A673 (cell line): ENCODE data around the gene FBXW12. TPM values are rescaled to one million over a fixed set of nuclear protein-coding genes. Genes with fewer than 3 reads are reported as not detected.

Experiments used
- BruUV-seq: library from RNA; stranded (reverse); fragments of 400-500 nt; replicated peaks from 2 replicates; lab custom pipeline; 2021; lab: Mats Ljungman, UMichigan
- CTCF ChIA-PET: fragments of 300-600 bp; sonication (Branson Sonifier 250); formaldehyde crosslinking; loops from one replicate; lab custom pipeline; 2022; ENCODE audit warnings: antibody characterized with exemption; lab: Charles Lee
- POLR2A ChIA-PET: fragments of 300-600 bp; sonication (Branson Sonifier 250); formaldehyde crosslinking; loops from one replicate; lab custom pipeline; 2022; ENCODE audit warnings: antibody characterized with exemption; ENCODE audit not compliant: low non-redundant PET; lab: Charles Lee
- DNase-seq: peaks from one replicate; pipeline ENCODE4 v3.0.0-alpha.2; 2015; ENCODE audit warnings: low spot score
- H3K27ac ChIP-seq: fragments of 200-600 bp; sonication (generic); 2 replicates; pipeline ENCODE4 v1.5.1; 2016; ENCODE audit warnings: mixed run types, low read depth, mild to moderate bottlenecking, mixed read lengths, antibody characterized with exemption, low read length; ENCODE audit not compliant: poor library complexity, severe bottlenecking
- H3K27me3 ChIP-seq: fragments of 200-600 bp; sonication (generic); replicated peaks from 2 replicates; pipeline ENCODE4 v1.6.1; 2017; ENCODE audit warnings: mixed run types, low read depth, mild to moderate bottlenecking, mixed read lengths, antibody characterized with exemption, low read length; ENCODE audit not compliant: insufficient read depth, poor library complexity
- H3K36me3 ChIP-seq: fragments of 200-600 bp; sonication (generic); 2 replicates; pipeline ENCODE4 v1.6.1; 2016; ENCODE audit warnings: mixed run types, mild to moderate bottlenecking, mixed read lengths, antibody characterized with exemption, low read length; ENCODE audit not compliant: insufficient read depth, poor library complexity, severe bottlenecking
- H3K4me1 ChIP-seq: fragments of 200-600 bp; sonication (generic); 2 replicates; pipeline ENCODE4 v1.6.1; 2017; ENCODE audit warnings: mixed run types, mild to moderate bottlenecking, mixed read lengths, antibody characterized with exemption, low read length; ENCODE audit not compliant: insufficient read depth, poor library complexity, severe bottlenecking
- H3K4me3 ChIP-seq: fragments of 200-600 bp; sonication (generic); 2 replicates; pipeline ENCODE4 v1.5.1; 2016; ENCODE audit warnings: low read depth, mixed run types, mild to moderate bottlenecking, mixed read lengths, low read length; ENCODE audit not compliant: poor library complexity, severe bottlenecking
- H3K9me3 ChIP-seq: fragments of 200-600 bp; sonication (generic); 2 replicates; pipeline ENCODE4 v1.6.1; 2016; ENCODE audit warnings: mixed run types, low read depth, mild to moderate bottlenecking, mixed read lengths, antibody characterized with exemption, low read length; ENCODE audit not compliant: poor library complexity, severe bottlenecking
- EZH2 ChIP-seq: fragments of 200-600 bp; sonication (generic); IDR thresholded peaks from 2 replicates; pipeline ENCODE4 v1.6.1; 2017; ENCODE audit warnings: borderline replicate concordance, low read depth, mild to moderate bottlenecking, mixed read lengths, antibody characterized with exemption, low read length; ENCODE audit not compliant: poor library complexity, severe bottlenecking
- intact Hi-C: fragments of 100-400 bp; cut with micrococcal nuclease; formaldehyde crosslinking; loops from one replicate; pipeline ENCODE4 v1.10.0; 2022; ENCODE audit not compliant: unreplicated experiment
- total RNA-seq: library from RNA; stranded (reverse); gene quantifications from 2 replicates; pipeline ENCODE4 v1.2.3, GENCODE V29; 2021
- TF ChIP-seq, protein P1 (sequence below): fragments of 300-800, 200-600 bp; sonication (generic); conservative IDR thresholded peaks from 2 replicates; pipeline ENCODE4 v1.5.1; 2017; ENCODE audit warnings: low read depth, mild to moderate bottlenecking, antibody characterized with exemption, low read length, moderate library complexity, mixed read lengths

The FBXW12 gene
- total RNA-seq, 1 experiment from 2014 or later: 0.60 TPM

DNA sequence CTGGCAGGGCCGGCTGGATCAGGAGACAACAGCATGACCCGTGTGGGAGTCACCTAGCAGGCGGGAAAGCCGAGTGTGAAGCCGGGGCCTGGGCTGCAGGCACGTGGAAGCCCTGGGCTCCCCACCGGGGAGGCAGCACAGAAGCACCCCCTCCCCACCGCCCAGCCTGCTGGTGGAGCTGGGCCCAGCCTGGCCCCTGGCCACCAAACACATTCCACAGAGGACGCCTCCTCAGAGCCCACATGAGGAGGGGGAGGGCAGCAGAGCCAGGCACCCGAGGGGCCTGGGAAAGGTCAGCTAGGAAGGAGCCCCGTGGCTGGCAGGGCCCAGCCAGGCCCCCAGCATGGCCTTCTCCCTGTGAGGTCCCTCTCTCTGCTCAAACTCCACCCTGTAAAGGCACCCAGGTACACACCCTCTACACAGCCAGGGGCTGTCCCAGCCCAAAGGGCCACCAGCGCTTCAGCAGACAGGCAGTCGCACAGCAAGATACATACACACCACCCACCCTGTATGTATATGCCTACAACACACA lies 53.3 kb downstream of the FBXW12 start:
- no peaks in the 10 kb centered on the region for H3K27me3 ChIP-seq
- H3K27ac ChIP-seq: no peak overlapping the region
- no peak for DNase-seq
- no peak for TF ChIP-seq EZH2
- TF ChIP-seq, protein P1, sequence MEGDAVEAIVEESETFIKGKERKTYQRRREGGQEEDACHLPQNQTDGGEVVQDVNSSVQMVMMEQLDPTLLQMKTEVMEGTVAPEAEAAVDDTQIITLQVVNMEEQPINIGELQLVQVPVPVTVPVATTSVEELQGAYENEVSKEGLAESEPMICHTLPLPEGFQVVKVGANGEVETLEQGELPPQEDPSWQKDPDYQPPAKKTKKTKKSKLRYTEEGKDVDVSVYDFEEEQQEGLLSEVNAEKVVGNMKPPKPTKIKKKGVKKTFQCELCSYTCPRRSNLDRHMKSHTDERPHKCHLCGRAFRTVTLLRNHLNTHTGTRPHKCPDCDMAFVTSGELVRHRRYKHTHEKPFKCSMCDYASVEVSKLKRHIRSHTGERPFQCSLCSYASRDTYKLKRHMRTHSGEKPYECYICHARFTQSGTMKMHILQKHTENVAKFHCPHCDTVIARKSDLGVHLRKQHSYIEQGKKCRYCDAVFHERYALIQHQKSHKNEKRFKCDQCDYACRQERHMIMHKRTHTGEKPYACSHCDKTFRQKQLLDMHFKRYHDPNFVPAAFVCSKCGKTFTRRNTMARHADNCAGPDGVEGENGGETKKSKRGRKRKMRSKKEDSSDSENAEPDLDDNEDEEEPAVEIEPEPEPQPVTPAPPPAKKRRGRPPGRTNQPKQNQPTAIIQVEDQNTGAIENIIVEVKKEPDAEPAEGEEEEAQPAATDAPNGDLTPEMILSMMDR: no peak
- ChIA-PET POLR2A (no interaction called here), CTCF (no interaction called here)
- intact Hi-C loops: no loop called here
- no peak overlapping the region for H3K4me3 ChIP-seq
- BruUV-seq: no TSS peak
- H3K36me3 ChIP-seq: no peaks in the 10 kb centered on the region
- peaks cover 7% of the 10 kb centered on the region for H3K4me1 ChIP-seq
- no peaks in the 10 kb centered on the region for H3K9me3 ChIP-seq

GRCh38 chr3:48426401-48426909 lies 54.4 kb downstream of the FBXW12 start:
- Histone ChIP-seq H3K27ac (no peak overlapping the region), H3K4me1 (peaks cover 7% of the 10 kb centered on the region), H3K9me3 (no peaks in the 10 kb centered on the region), H3K4me3 (no peak overlapping the region), H3K36me3 (no peaks in the 10 kb centered on the region), H3K27me3 (no peaks in the 10 kb centered on the region)
- TF ChIP-seq, protein P1: no peak
- TF ChIP-seq EZH2: no peak
- POLR2A ChIA-PET: interaction anchor here (0.7 kb wide), 1 partner anchor 1040 kb away, joined by 3 read pairs; no protein-coding TSS in a partner anchor
- BruUV-seq: no TSS peak
- intact Hi-C loops: no loop called here
- DNase-seq: no peak
- CTCF ChIA-PET: no interaction called here

DNA sequence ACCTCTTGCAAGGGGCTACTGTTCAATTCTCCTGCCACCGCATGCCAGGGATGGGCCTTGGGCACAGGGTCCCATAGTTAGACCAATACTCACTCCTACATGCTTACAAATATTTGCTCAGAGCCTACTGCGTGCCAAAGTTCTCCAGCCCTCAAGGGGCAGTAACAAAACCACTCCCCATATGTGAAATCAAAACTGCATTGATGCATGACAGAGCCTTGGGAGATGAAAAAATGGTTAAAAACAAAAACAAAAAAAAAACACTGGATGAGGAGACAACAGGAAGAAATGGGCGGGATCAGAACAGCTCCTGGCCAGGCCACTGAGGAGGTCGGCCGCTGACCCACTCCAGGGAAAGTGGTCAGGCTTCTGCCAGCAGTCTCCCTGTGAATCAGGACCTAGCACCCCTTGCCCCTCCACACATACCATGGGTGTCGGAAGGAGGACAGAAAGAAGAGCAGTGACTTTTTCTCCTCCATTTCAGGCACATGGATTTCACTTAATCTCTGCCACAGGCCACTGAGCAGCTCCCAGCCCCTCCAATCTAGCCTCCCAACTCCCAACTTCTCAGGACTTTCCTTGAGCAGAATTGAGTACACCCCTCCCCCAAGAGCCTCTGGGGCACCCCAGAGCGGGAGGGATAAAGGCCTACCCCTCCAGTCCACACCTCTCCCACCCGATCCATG lies 55.1 kb downstream of the FBXW12 start:
- TF ChIP-seq EZH2: no peak
- TF ChIP-seq, protein P1: no peak
- H3K4me3 ChIP-seq: no peak overlapping the region
- peaks cover 7% of the 10 kb centered on the region for H3K4me1 ChIP-seq
- CTCF ChIA-PET: no interaction called here
- no peaks in the 10 kb centered on the region for H3K36me3 ChIP-seq
- intact Hi-C loops: no loop called here
- no TSS peak for BruUV-seq
- no peak for DNase-seq
- H3K27ac ChIP-seq: no peak overlapping the region
- H3K27me3 ChIP-seq: no peaks in the 10 kb centered on the region
- POLR2A ChIA-PET: no interaction called here
- no peaks in the 10 kb centered on the region for H3K9me3 ChIP-seq
